Fibroblast of lung (primary cell): ENCODE results near the gene MAPKAP1. TPM values are rescaled to one million over a fixed set of nuclear protein-coding genes. Genes with fewer than 3 reads are reported as not detected.

ENCODE experiments used
- DNase-seq, 2 donors: peaks; one replicate each; pipeline versions ENCODE4 v3.0.0 to v3.0.0-alpha.2; 2010; ENCODE audit warnings: low read depth in 2 of 2
- H2AFZ ChIP-seq: 2 replicates; pipeline ENCODE4 v1.5.1; 2012; ENCODE audit warnings: low read length, control low read depth, inconsistent platforms
- H3K27ac ChIP-seq: 2 replicates; pipeline ENCODE4 v1.5.1; 2011; ENCODE audit warnings: low read length, control low read depth; ENCODE audit not compliant: insufficient read depth
- H3K27me3 ChIP-seq: 2 replicates; pipeline ENCODE4 v1.5.1; 2011; ENCODE audit warnings: mild to moderate bottlenecking, low read length; ENCODE audit not compliant: control insufficient read depth, insufficient read depth
- H3K36me3 ChIP-seq: 2 replicates; pipeline ENCODE4 v1.5.1; 2011; ENCODE audit warnings: low read length; ENCODE audit not compliant: control insufficient read depth, insufficient read depth
- H3K4me1 ChIP-seq: 2 replicates; pipeline ENCODE4 v1.5.1; 2011; ENCODE audit warnings: low read length; ENCODE audit not compliant: control insufficient read depth, insufficient read depth; ENCODE audit errors: extremely low read depth
- H3K4me2 ChIP-seq: 2 replicates; pipeline ENCODE4 v1.5.1; 2011; ENCODE audit warnings: low read length, control low read depth; ENCODE audit not compliant: insufficient read depth; ENCODE audit errors: extremely low read depth
- H3K4me3 ChIP-seq, 4 experiments: fragments of 200-600 bp in 1 of 4; sonication (generic) in 1 of 4; replicated peaks in 1 of 4; 2 replicates each; pipeline ENCODE4 v1.5.1; 2011 to 2016; ENCODE audit warnings: low read length in 4 of 4, low read depth in 3 of 4, mild to moderate bottlenecking in 3 of 4, control low read depth in 2 of 4, inconsistent platforms in 1 of 4, mixed read lengths in 1 of 4; ENCODE audit not compliant: insufficient read depth in 1 of 4; ENCODE audit errors: control extremely low read depth in 1 of 4
- H3K79me2 ChIP-seq: 2 replicates; pipeline ENCODE4 v1.5.1; 2012; ENCODE audit warnings: mild to moderate bottlenecking, low read length, inconsistent platforms; ENCODE audit not compliant: control insufficient read depth, insufficient read depth
- H3K9ac ChIP-seq: 2 replicates; pipeline ENCODE4 v1.5.1; 2011; ENCODE audit warnings: mild to moderate bottlenecking, low read length, control low read depth; ENCODE audit not compliant: insufficient read depth
- H3K9me3 ChIP-seq: 2 replicates; pipeline ENCODE4 v1.5.1; 2012; ENCODE audit warnings: low read depth, low read length; ENCODE audit not compliant: control insufficient read depth, insufficient read depth
- H4K20me1 ChIP-seq: 2 replicates; pipeline ENCODE4 v1.5.1; 2011; ENCODE audit warnings: low read length; ENCODE audit not compliant: control insufficient read depth, insufficient read depth; ENCODE audit errors: extremely low read depth
- EZH2 ChIP-seq: IDR thresholded peaks from 2 replicates; pipeline ENCODE4 v1.5.1; 2012; ENCODE audit warnings: low read length, control low read depth, mild to moderate bottlenecking; ENCODE audit errors: missing control alignments
- polyA plus RNA-seq, 2 donors: library from polyadenylated mRNA; depleted of rRNA in 1 of 2; stranded (reverse) in 1 of 2; unstranded in 1 of 2; fragments of >200 nt; gene quantifications; 2 replicates each; pipeline ENCODE4 v1.2.1, GENCODE V29; 2011 to 2012; ENCODE audit warnings: missing spikeins in 1 of 2
- total RNA-seq: library from RNA; depleted of rRNA; stranded (reverse); fragments of >200 nt; gene quantifications from 2 replicates; pipeline ENCODE4 v1.2.1, GENCODE V29; 2014
- TF ChIP-seq, protein P1 (sequence below), 2 donors: IDR thresholded peaks in 1 of 2; conservative IDR thresholded peaks in 1 of 2; 1 replicate in 1 of 2; 2 replicates in 1 of 2; pipeline ENCODE4 v1.5.1; 2011 to 2012; ENCODE audit warnings: low read length in 2 of 2, control low read depth in 1 of 2, inconsistent platforms in 1 of 2, low read depth in 1 of 2, mild to moderate bottlenecking in 1 of 2

MAPKAP1 gene
- total and polyA plus RNA-seq, 2 donors (not counting 1 experiment from before 2014, with no cell fraction given): 63.7 to 127 TPM

- H2AFZ ChIP-seq: no peak overlapping the region
Observed at GRCh38 chr9:125497906-125498305, 209.1 kb downstream of the MAPKAP1 start.

DNA sequence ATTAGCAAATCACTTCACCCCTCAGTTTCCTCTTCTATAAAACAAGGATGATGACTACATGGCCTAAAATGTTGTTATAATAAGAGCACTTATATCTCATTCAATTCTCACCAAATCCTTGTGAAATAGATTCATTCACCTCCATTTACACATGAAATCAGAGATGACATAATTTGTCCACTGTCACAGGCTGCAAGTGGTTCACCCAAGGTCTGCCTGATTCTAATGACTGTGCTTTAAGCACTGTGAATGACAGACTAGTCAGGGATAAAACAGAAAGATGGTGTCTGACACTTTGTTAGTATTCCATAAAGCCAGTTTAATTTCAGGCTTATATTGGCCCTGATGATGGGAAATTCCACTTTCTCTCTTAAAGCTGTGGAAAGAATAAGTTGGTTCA lies 209.5 kb downstream of the MAPKAP1 start:
- Histone ChIP-seq H3K9me3 (no peaks in the 10 kb centered on the region), H2AFZ (no peak overlapping the region), H3K4me2 (no peak overlapping the region), H3K79me2 (no peaks in the 10 kb centered on the region), H3K27me3 (no peaks in the 10 kb centered on the region), H3K36me3 (no peaks in the 10 kb centered on the region), H3K4me3 (no peak overlapping the region), H3K27ac (no peak overlapping the region), H3K4me1 (no peaks in the 10 kb centered on the region), H4K20me1 (no peaks in the 10 kb centered on the region), H3K9ac (no peak overlapping the region)
- TF ChIP-seq, protein P1, sequence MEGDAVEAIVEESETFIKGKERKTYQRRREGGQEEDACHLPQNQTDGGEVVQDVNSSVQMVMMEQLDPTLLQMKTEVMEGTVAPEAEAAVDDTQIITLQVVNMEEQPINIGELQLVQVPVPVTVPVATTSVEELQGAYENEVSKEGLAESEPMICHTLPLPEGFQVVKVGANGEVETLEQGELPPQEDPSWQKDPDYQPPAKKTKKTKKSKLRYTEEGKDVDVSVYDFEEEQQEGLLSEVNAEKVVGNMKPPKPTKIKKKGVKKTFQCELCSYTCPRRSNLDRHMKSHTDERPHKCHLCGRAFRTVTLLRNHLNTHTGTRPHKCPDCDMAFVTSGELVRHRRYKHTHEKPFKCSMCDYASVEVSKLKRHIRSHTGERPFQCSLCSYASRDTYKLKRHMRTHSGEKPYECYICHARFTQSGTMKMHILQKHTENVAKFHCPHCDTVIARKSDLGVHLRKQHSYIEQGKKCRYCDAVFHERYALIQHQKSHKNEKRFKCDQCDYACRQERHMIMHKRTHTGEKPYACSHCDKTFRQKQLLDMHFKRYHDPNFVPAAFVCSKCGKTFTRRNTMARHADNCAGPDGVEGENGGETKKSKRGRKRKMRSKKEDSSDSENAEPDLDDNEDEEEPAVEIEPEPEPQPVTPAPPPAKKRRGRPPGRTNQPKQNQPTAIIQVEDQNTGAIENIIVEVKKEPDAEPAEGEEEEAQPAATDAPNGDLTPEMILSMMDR (conservative IDR thresholded peaks at IDR 0.05 in 1 of 2, IDR thresholded peaks at IDR 0.05 in 1 of 2; ENCODE audit: low read depth in 1 of 2, low read length in 2 of 2): no peak
- TF ChIP-seq EZH2: no peak
- DNase-seq: no peak

More at GRCh38 chr9:125497906-125498305, 209.1 kb downstream of the MAPKAP1 start:
- H4K20me1 ChIP-seq: no peaks in the 10 kb centered on the region
- H3K79me2 ChIP-seq: no peaks in the 10 kb centered on the region
- H3K9me3 ChIP-seq: no peaks in the 10 kb centered on the region
- TF ChIP-seq, protein P1 (conservative IDR thresholded peaks at IDR 0.05 in 1 of 2, IDR thresholded peaks at IDR 0.05 in 1 of 2; ENCODE audit: low read depth in 1 of 2, low read length in 2 of 2): no peak
- TF ChIP-seq EZH2: no peak
- no peak for DNase-seq
- H3K4me1 ChIP-seq: no peaks in the 10 kb centered on the region
- H3K9ac ChIP-seq: no peak overlapping the region
- H3K27ac ChIP-seq: no peak overlapping the region
- no peak overlapping the region for H3K4me3 ChIP-seq
- H3K4me2 ChIP-seq: no peak overlapping the region
- H3K36me3 ChIP-seq: no peaks in the 10 kb centered on the region
- H3K27me3 ChIP-seq: no peaks in the 10 kb centered on the region

DNA sequence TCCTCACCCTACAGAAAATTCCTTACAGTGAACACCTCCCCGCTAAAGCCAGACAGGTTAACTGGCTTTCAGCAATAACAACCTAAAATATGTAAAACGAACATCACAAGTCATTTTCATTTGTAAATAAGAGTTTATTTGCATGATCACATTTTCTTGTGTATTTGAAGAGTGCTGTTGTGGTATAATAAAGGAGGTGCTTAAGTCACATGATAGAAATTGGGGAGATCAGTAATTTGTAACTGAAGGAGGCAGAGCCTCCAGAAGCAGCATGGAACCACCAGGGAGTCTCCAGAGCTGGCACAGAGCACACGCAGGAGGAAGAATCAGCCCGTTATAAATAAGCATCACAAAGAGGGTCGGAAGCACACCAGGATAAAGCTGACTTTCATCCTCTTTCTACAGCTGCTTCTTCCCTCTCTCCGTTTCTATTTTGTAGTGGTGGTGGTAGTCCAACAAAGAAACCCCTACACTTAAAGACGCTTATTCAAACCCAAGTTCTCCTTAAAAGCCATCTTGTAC lies 210.6 kb downstream of the MAPKAP1 start:
- H3K36me3 ChIP-seq: no peaks in the 10 kb centered on the region

More for the DNA sequence above, 210.6 kb downstream of the MAPKAP1 start:
- Histone ChIP-seq H2AFZ (no peak overlapping the region), H3K4me1 (no peaks in the 10 kb centered on the region), H3K27me3 (no peaks in the 10 kb centered on the region), H3K4me2 (no peak overlapping the region), H3K79me2 (no peaks in the 10 kb centered on the region), H3K9ac (no peak overlapping the region), H4K20me1 (no peaks in the 10 kb centered on the region), H3K4me3 (no peak overlapping the region), H3K9me3 (no peaks in the 10 kb centered on the region), H3K27ac (no peak overlapping the region)
- no peak for DNase-seq
- TF ChIP-seq, protein P1 (conservative IDR thresholded peaks at IDR 0.05 in 1 of 2, IDR thresholded peaks at IDR 0.05 in 1 of 2; ENCODE audit: low read depth in 1 of 2, low read length in 2 of 2): no peak
- no peak for TF ChIP-seq EZH2
